Right lobe of liver (tissue), 6 donors: ENCODE measurements around the gene COL25A1. TPM values are rescaled to one million over a fixed set of nuclear protein-coding genes. Genes with fewer than 3 reads are reported as not detected.

Experiments
- ATAC-seq, 4 donors: fragments of 200-7000 bp; cut with Tn5 transposase; one replicate each; pipeline ENCODE4 v1.9.1; 2020; ENCODE audit warnings: mild to moderate bottlenecking in 4 of 4, moderate library complexity in 4 of 4
- DNase-seq, 3 donors: peaks; one replicate each; pipeline ENCODE4 v3.0.0-alpha.2; 2020
- H3K27ac ChIP-seq, 3 donors: fragments of 200-600 bp; one replicate each; pipeline ENCODE4 v1.8.0; 2022
- H3K27me3 ChIP-seq, 2 donors: fragments of 200-600 bp; one replicate each; pipeline ENCODE4 v1.8.0; 2022
- H3K36me3 ChIP-seq, 4 donors: fragments of 200-600 bp; sonication (generic) in 1 of 4; one replicate each; pipeline versions ENCODE4 v1.5.1 to v1.8.0; 2017 to 2022; ENCODE audit warnings: control low read depth in 1 of 4
- H3K4me1 ChIP-seq, 4 donors: fragments of 200-600 bp; sonication (generic) in 1 of 4; one replicate each; pipeline versions ENCODE4 v1.5.1 to v1.8.0; 2017 to 2022; ENCODE audit warnings: control low read depth in 1 of 4
- H3K4me3 ChIP-seq, 3 donors: fragments of 200-600 bp; one replicate each; pipeline ENCODE4 v1.8.0; 2022
- H3K9me3 ChIP-seq, 4 donors: fragments of 200-600 bp; sonication (generic) in 1 of 4; one replicate each; pipeline versions ENCODE4 v1.5.1 to v1.8.0; 2017 to 2022; ENCODE audit warnings: control low read depth in 1 of 4
- POLR2A ChIP-seq: fragments of 450-650 bp; IDR thresholded peaks from one replicate; pipeline ENCODE4 v1.6.1; 2017; ENCODE audit warnings: antibody characterized with exemption, mild to moderate bottlenecking
- WGBS: methylation state at CpG from one replicate; pipeline ENCODE4 v1.1.6; 2018; ENCODE audit warnings: low coverage, low lambda C conversion rate; ENCODE audit not compliant: insufficient coverage; ENCODE audit errors: missing lambda C conversion rate; 5-methylcytosine and 5-hydroxymethylcytosine counted together
- intact Hi-C, 2 donors: fragments of 100-400 bp; cut with DNase I; formaldehyde crosslinking; loops; one replicate each; pipeline versions ENCODE4 v1.11.2 to v1.14.1; 2022
- total RNA-seq, 6 experiments: library from RNA; depleted of rRNA in 2 of 6; stranded (reverse); fragments of >200 nt in 2 of 6; fragmentation: NEBNext Ultra II Directional in 3 of 6; extraction: Animal tissue kit (Norgen Biotek cat#: 25700) in 3 of 6; gene quantifications; one replicate each; pipeline versions ENCODE4 v1.1.0 to v1.2.4, GENCODE V29; 2016 to 2023
- TF ChIP-seq, protein P1 (sequence below), 4 donors: fragments of 200-600 bp in 3 of 4; fragments of 450-650 bp in 1 of 4; IDR thresholded peaks; one replicate each; pipeline versions ENCODE4 v1.5.1 to v1.8.0; 2016 to 2022; ENCODE audit warnings: antibody characterized with exemption in 4 of 4, mild to moderate bottlenecking in 2 of 4
- donor health status: DM: no; HTN: yes; CAD: no.
- donor health status: DM: no; HTN: no; CAD: no.
- donor health status: DM: no; HTN: no; CAD: no.
- donor health status: DM: no; HTN: yes; CAD: no.
- donor health status: DM: no; HTN: yes; CAD: no.

Gene COL25A1
- total RNA-seq, 6 experiments from 2014 or later = 0.06 to 4.8 (median 1.3) TPM

DNA sequence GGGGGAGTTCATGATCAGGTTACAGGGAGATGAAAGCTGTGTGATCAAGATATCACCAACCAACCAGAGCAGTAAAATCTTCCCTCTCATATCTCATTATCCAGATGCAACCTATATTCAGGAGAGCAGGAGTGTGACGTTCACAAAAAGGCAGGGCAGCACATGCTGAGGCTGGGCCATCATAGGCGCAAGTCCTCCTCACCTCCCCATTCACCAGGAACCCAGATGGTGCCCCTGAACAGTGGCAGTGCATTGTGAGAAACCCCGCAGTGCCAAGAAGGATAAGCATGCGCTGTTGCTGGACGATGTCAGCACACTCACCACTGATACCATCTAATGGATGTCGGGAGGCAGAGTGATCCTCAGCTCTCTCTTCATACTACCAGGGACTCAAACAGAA lies 170.9 kb downstream of the COL25A1 start:
- no peak overlapping the region for H3K27ac ChIP-seq
- ATAC-seq = no peak
- H3K27me3 ChIP-seq = no peaks in the 10 kb centered on the region
- WGBS = 74% methylated on average over 3 of the region's 6 CpGs
- intact Hi-C loops = no loop called here
- H3K4me3 ChIP-seq = no peak overlapping the region
- TF ChIP-seq, protein P1, sequence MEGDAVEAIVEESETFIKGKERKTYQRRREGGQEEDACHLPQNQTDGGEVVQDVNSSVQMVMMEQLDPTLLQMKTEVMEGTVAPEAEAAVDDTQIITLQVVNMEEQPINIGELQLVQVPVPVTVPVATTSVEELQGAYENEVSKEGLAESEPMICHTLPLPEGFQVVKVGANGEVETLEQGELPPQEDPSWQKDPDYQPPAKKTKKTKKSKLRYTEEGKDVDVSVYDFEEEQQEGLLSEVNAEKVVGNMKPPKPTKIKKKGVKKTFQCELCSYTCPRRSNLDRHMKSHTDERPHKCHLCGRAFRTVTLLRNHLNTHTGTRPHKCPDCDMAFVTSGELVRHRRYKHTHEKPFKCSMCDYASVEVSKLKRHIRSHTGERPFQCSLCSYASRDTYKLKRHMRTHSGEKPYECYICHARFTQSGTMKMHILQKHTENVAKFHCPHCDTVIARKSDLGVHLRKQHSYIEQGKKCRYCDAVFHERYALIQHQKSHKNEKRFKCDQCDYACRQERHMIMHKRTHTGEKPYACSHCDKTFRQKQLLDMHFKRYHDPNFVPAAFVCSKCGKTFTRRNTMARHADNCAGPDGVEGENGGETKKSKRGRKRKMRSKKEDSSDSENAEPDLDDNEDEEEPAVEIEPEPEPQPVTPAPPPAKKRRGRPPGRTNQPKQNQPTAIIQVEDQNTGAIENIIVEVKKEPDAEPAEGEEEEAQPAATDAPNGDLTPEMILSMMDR (IDR thresholded peaks at IDR 0.05) = no peak
- no peak for TF ChIP-seq POLR2A
- H3K4me1 ChIP-seq = no peaks in the 10 kb centered on the region
- H3K9me3 ChIP-seq = no peaks in the 10 kb centered on the region
- H3K36me3 ChIP-seq = no peaks in the 10 kb centered on the region
- no peak for DNase-seq

DNA sequence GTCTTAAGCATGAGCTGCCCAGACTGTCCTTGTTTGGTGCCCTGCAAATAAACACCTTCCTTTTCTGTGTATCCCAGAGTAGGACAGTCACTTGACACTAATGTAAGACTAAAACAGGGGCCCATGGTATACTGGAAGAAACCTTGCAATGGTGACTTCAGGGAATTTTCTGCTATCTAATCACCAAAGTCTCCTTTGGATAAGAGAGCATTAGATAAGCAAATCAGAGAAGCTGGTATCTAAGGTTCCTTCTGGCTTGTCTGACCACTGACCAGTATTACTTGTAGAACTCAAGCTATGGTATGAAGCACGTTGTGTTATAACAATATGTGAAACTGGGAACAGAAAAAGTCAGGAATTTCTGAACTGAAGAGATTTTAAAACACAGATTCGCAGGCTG lies 173.9 kb downstream of the COL25A1 start:
- 31% methylated on average over 2 of the region's 2 CpGs for WGBS
- ATAC-seq (no peak), DNase-seq (no peak)
- Histone ChIP-seq H3K27me3 (no peaks in the 10 kb centered on the region), H3K36me3 (no peaks in the 10 kb centered on the region), H3K27ac (no peak overlapping the region), H3K4me1 (no peaks in the 10 kb centered on the region), H3K4me3 (no peak overlapping the region), H3K9me3 (no peaks in the 10 kb centered on the region)
- intact Hi-C loops = no loop called here
- no peak for TF ChIP-seq POLR2A
- TF ChIP-seq, protein P1 (IDR thresholded peaks at IDR 0.05) = no peak

DNA sequence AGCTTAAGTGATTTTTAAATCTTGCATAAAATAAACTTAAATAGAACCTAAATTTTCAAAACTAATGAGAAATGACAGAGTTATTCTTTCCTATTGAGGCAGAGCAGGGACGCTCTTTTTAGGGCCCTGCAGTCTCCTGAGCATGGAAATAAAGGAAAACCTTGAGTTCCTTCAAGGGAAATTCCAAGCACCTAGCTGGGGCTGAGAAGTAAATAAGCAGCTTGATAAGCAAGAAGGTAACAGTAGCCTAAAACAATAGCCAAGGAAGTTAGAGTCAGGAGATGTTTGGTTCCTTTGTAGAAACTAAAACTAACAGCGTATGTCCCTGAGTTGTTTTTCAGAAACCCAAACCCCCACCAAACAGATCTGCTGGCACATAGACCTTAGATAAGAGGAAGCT lies 174.6 kb downstream of the COL25A1 start:
- Histone ChIP-seq H3K4me1 (no peaks in the 10 kb centered on the region), H3K27me3 (no peaks in the 10 kb centered on the region), H3K4me3 (no peak overlapping the region), H3K27ac (no peak overlapping the region), H3K9me3 (no peaks in the 10 kb centered on the region), H3K36me3 (no peaks in the 10 kb centered on the region)
- 58% methylated on average over 2 of the region's 2 CpGs for WGBS
- intact Hi-C loops = no loop called here
- TF ChIP-seq, protein P1 (IDR thresholded peaks at IDR 0.05) = no peak
- no peak for TF ChIP-seq POLR2A
- ATAC-seq (no peak), DNase-seq (no peak)

- no peak overlapping the region for H3K4me3 ChIP-seq
- no peaks in the 10 kb centered on the region for H3K36me3 ChIP-seq
- H3K27me3 ChIP-seq = no peaks in the 10 kb centered on the region
- H3K4me1 ChIP-seq = no peaks in the 10 kb centered on the region
- intact Hi-C loops = no loop called here
- DNase-seq (no peak), ATAC-seq (no peak)
- no peaks in the 10 kb centered on the region for H3K9me3 ChIP-seq
- no peak overlapping the region for H3K27ac ChIP-seq
- TF ChIP-seq, protein P1 (IDR thresholded peaks at IDR 0.05) = no peak
- no peak for TF ChIP-seq POLR2A
- WGBS = 47% methylated on average over 2 of the region's 2 CpGs
Observed at GRCh38 chr4:109126856-109127255, 175.6 kb downstream of the COL25A1 start.

DNA sequence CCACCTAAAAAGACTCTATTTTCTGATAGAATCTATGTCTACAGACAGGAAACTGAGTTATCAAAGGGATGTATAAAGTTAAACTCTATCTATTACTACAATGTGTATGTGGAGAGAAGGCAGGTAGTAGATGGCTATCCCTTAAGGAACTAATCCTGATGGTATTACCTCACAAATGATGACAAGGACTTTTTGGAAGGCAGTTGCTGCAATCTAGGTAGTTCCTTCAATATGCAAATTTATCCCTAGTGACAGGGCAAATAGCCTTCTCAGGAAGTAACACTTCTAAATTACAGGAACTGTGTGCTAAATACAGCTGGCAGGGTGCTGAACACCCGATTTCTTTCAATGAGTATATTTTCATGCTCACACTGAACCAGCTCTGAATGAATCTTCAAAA lies 177.4 kb downstream of the COL25A1 start:
- no peak overlapping the region for H3K4me3 ChIP-seq
- WGBS = 13% methylated on average over 1 of the region's 1 CpG

More for the DNA sequence above, 177.4 kb downstream of the COL25A1 start:
- no peaks in the 10 kb centered on the region for H3K9me3 ChIP-seq
- intact Hi-C loops = no loop called here
- TF ChIP-seq, protein P1 (IDR thresholded peaks at IDR 0.05) = no peak
- TF ChIP-seq POLR2A = no peak
- no peaks in the 10 kb centered on the region for H3K36me3 ChIP-seq
- no peak for ATAC-seq
- no peaks in the 10 kb centered on the region for H3K4me1 ChIP-seq
- DNase-seq = no peak
- H3K27ac ChIP-seq = no peak overlapping the region
- H3K27me3 ChIP-seq = no peaks in the 10 kb centered on the region
